Activated CD8-positive, alpha-beta memory T cell treated with anti-CD3 and anti-CD28 coated beads, Interleukin-2, amount 50 U/mL, for 48 hours (primary cell): Measurements from ENCODE around the gene GRID2.

Source experiments
- DNase-seq: peaks from one replicate; pipeline ENCODE4 v3.0.0-alpha.2; 2020

The GRID2 gene

DNA sequence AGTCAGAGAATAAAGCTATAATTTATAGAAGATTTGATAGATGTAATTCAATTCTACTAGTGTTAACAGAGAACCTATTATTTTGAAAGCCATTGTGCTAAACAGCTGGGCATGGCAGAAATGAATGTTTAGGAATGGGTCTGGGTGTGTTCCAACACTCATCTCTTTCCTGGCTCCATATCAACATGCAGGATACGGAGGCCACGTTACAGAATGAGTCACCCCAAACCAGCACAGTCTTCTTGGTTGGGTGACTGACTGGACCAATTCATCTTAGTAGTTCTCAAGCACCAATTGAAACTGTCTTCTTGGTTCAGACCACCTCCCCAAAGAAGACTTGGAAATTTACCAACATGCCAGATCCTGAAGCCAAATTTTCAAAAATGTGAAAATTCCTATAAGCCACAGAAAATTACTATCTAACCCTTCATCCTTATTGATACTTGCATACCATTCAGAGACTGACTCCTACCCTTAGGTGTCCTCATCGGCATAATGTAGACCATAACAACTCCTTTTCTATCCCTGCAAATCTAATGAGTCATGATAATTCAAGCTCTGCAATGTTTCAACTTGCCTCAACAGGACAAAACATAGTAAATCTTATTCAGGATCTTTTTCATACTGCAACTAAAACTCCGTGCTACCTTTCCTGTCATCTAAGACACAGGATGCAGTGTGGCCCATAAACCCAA lies 1472.8 kb downstream of the GRID2 start:
- no peak for DNase-seq

DNA sequence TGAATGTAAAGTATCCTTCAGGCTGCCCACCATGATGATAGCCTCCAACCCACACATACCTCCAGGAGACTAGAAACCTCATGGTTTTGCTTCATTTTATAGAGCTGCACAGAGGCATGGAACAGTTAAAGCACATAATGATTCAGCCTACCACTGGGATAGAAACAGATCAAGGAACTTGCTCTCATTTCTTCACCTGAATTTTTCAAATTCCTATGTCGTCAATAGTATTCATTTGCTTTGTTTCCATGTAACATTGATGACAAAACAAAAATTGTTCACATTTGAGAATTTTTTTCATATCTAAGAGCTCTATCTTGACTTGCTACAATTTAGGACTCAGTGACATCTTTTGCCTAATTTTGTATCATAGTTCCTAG lies 1473.3 kb downstream of the GRID2 start:
- no peak for DNase-seq

DNA sequence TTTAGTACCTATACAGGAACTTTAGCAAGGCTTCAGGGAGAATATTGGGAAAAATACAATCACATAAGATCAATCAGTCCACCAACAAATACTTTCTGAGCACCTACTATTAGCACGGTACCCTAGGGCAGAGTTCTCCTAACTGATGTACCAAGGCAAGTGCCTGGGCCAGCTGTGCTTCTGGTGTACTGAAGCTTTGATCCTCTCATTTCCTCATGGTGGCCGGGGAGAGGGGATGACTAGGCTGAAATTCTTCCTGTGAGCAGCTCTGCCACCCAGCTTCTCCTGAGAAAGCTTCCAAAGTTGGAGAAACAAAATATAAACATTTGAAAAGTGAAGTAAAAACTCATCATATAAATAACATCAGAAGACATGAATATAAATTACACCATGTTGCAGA lies 1475.5 kb downstream of the GRID2 start:
- DNase-seq, result no peak

DNA sequence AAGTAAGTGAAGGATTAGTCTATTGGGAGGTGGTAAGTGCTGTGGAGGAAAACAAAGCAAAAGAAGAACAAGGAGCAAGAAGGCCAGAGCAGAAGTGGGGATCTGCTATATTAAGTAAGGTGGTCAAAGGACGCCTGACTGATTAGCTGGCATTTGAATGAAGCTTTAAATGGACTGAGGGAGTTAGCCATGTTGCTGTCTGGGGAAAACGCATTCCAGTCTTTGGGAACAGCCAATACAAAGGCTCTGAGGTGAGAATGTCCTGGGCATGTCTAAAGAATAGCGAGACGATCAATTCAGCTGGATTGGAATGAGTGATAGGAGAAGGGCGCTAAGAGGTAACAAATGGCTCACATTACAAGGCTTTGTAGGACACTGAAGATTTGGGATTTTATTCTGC lies 1476.3 kb downstream of the GRID2 start:
- DNase-seq, result no peak

DNA sequence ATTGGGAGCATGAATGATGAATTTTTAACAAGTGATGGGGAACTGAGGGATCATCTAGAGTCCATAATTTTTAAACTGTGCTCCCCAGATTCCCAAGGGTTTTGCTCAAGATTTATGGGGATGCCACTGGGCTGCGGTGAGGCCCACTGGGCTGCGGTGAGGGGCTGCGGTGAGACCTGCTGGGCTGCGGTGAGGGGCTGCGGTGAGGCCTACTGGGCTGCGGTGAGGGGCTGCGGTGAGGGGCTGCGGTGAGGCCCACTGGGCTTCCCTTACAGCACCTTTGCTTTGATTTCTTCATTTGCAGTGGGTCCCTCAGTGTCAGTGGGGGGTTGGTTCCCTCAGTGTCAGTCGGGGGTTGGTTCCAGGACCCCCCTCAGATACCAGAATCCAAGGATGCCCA lies 1477.4 kb downstream of the GRID2 start:
- no peak for DNase-seq

DNA sequence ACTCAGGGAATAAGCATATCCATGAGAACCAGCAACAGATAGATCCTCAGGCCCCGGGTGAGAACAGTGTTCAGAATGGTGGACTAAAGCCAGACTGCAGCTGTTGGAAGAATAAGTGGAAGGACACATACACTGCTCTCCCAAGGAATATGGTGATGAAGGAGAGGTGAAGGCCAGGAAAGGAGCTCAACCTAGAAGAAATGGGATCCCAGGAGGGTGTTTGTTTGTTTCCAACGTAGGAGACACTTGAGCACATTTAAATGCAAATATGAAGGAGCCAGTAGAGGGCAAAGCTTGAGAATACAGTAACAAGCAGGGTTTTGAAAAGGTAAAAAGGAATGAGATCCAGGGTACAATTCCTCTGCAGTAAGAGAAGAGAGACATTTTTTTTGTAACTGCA lies 1482.4 kb downstream of the GRID2 start:
- no peak for DNase-seq

DNA sequence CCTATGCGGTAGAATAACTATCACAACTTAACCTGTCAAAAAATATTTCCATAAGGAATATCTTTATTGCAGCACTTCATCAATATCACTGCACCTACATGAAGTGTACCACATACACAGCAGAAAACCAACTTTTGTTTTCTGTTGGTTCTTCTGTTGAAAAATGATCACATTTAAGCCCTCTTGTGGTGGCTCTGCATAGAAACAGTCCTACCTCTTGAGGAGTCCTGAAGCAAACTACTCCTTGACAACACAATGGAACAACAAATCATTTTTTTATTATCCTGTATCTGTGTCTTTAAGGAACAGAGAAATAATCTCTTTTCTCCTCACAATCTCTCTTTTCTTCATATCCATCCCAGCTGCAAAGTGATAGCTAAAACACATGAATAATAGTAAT lies 1484.9 kb downstream of the GRID2 start:
- no peak for DNase-seq

DNA sequence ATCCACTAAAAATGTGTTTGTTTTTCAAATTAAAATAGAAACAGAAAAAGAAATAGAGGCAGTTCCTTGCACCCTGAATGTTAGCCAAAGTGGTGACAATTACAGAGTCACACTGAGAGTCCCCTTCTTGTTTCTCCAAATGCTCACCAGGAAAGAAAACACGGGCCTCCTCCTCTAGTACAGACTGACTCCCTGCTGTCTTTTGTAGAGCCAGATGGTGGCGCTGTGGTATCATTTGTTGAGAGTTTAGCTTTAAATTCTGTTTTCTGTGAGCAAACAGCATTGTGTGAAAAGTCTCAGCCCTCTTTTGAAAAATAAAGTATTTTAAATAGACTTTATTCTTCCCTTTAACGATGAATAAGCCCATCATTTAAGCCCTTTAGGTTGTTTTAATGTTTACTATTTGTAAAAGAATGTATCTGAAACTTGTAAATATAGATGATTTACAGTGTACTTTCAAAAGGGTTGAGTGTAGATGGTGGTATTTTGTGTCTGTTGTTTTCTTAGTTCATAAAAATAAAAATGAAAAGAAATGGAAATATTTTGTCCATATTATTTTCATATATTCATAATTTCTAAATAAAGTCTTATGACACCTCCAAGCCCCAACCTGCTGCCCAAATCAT lies 1487.9 kb downstream of the GRID2 start:
- peak; percentile 59 for DNase-seq

DNA sequence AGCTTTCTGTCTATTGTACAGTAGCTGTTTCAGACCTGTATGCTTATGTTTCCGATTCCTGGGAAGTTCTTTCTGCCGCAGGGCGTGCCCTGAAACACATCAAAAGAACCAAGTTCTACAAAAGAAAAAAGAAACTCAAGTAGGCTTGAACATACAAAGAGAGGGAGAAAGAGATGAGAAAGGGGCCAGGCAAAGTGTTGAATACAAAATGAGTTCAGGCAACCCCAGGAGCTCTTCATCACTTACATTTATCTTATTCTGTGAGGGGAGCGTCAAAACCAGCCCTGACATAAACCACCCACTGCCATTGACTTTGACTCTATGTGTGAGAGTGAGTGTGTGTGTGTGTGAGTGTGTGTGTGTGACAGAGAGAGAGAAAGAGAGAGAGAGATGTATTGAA lies 1498.3 kb downstream of the GRID2 start:
- DNase-seq, result no peak

DNA sequence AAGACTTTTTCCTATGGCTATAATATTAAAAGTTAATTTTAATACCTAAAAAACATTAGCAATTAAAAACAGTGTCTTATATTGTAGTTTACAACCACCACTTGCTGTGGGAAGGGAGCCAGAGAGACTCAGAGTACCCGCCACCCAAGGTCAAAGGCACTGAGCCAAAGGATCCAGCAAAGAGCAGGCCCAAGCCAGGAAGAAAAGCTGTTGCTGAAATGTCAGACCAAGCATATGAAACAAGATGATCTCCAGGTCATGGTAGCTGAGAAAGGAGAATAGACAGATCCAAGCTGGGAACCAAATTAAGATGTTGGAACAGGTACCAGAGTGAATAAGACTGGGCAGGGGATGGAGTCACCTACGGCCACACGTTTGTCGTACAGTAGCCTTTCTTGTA lies 1506.0 kb downstream of the GRID2 start:
- DNase-seq, result no peak

DNA sequence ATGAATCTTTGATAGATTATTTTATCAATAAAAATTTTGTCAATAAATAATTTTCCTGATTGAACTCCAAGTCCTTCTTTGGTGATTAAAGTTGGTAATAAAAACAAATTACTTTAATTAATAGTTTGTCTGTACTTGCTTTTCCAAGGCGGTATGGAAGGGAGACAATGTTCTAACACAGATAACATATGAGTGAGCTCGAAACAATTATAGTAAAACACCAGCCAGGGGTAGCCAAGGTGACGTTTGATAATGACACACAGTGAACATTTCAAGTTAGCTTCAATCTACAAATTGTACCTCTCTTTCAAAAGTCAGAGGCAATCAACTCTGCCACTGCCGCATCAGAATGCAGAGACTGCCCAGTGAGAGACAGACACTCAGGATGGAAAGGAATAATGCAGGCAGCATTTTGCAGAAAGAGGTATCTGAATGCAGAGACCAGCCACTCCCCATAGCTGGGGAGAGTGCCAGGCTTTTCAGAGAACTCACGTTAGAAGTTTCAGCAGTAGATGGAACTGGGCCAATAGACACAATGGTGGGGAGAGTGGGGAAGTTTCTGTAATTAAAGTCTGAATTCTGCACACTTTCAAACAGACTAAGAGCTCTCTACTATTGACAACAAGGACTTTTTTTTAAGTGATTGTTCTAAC lies 1506.7 kb downstream of the GRID2 start:
- DNase-seq, result no peak

DNA sequence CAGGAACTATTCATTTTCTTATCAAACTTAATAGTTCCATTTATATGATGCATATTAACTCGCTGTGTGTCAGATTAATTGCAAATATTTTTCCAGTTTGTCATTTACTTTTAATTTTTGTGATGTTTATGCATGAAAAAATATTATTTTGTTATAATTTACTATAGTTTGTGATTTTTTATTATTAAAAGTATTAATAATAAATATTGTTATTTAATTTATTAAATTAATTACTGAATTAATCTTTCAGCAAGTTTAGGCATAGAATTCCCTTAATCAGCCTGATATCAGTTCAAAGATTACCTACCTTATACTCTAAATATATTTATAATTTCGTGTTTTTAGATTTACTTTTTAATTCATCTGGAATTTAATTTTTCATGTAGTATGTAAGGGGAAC lies 1509.3 kb downstream of the GRID2 start:
- DNase-seq, result no peak

DNA sequence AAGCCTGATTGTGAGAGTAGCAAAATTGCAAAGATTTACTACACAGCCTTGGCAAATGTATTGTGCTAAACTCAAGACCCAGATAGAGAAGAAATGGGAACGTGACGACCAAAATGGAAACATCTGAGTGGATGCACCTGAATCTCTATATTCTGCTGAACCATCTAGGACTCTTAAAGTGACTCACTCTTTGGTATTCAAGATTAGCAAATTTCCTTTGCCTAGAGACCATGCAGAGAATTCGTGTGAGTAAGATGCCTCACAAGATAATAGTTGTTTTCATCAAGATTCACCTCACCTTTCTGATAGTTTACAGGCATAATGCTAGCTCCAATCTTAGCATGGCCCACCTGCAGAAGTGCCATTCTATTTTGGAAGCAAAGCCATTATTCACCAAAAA lies 1510.4 kb downstream of the GRID2 start:
- no peak for DNase-seq

DNA sequence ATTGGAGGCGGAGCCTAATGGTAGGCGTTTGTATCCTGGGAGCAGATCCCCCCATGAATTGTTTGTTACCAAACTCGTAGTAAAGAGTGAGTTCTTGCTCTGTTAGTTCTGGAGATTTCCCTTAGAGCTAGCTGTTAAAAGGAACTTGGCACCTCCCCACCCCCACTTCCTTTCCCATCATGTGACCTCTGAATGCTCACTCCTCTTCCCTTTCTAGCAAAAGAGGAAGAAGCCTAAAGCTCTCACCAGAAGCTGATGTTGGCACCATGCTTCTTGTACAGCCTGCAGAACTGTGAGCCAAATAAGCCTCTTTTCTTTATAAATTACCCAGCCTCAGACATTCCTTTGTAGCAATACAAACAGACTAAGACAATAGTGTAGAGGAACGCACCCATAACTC lies 1511.0 kb downstream of the GRID2 start:
- no peak for DNase-seq
